Calu3 (cell line): ENCODE data around the gene FNTB. TPM values are rescaled to one million over a fixed set of nuclear protein-coding genes. Genes with fewer than 3 reads are reported as not detected.

Source experiments
- BruUV-seq: library from RNA; stranded (reverse); fragments of 400-500 nt; replicated peaks from 2 replicates; lab custom pipeline; 2021; lab: Mats Ljungman, UMichigan
- CTCF ChIA-PET: fragments of 300-600 bp; sonication (Branson Sonifier 250); formaldehyde crosslinking; loops from one replicate; lab custom pipeline; 2022; ENCODE audit warnings: antibody characterized with exemption; lab: Charles Lee
- DNase-seq: peaks from one replicate; pipeline ENCODE4 v3.0.0; 2022
- H3K27ac Mint-ChIP-seq: one replicate; pipeline ENCODE4 v1.8.0; 2022; ENCODE audit warnings: mixed read lengths; ENCODE audit not compliant: unreplicated experiment
- H3K27me3 Mint-ChIP-seq: one replicate; pipeline ENCODE4 v1.8.0; 2022; ENCODE audit warnings: mixed read lengths; ENCODE audit not compliant: unreplicated experiment
- H3K36me3 Mint-ChIP-seq: one replicate; pipeline ENCODE4 v1.8.0; 2022; ENCODE audit warnings: mild to moderate bottlenecking, moderate library complexity, mixed read lengths; ENCODE audit not compliant: insufficient read depth, unreplicated experiment
- H3K4me1 Mint-ChIP-seq: one replicate; pipeline ENCODE4 v1.8.0; 2022; ENCODE audit warnings: mild to moderate bottlenecking, low read depth, mixed read lengths; ENCODE audit not compliant: unreplicated experiment
- H3K4me3 Mint-ChIP-seq: one replicate; pipeline ENCODE4 v1.8.0; 2022; ENCODE audit warnings: mild to moderate bottlenecking, low read depth, moderate library complexity, mixed read lengths; ENCODE audit not compliant: unreplicated experiment
- H3K9me3 Mint-ChIP-seq: one replicate; pipeline ENCODE4 v1.8.0; 2022; ENCODE audit warnings: low read depth, mixed read lengths; ENCODE audit not compliant: unreplicated experiment
- intact Hi-C: fragments of 100-400 bp; cut with micrococcal nuclease; formaldehyde crosslinking; loops from one replicate; pipeline ENCODE4 v1.10.0; 2022; ENCODE audit not compliant: unreplicated experiment
- total RNA-seq: library from RNA; stranded (reverse); gene quantifications from 2 replicates; pipeline ENCODE4 v1.2.3, GENCODE V29; 2022
- TF ChIP-seq, protein P1 (sequence below): fragments of 200-600 bp; IDR thresholded peaks from one replicate; pipeline ENCODE4 v1.8.0; 2022; ENCODE audit warnings: antibody characterized with exemption; ENCODE audit not compliant: unreplicated experiment

Gene FNTB
- total RNA-seq, 1 experiment from 2014 or later: 15.0 TPM

- peaks cover 58% of the 10 kb centered on the region for H3K36me3 Mint-ChIP-seq
- TF ChIP-seq, protein P1, sequence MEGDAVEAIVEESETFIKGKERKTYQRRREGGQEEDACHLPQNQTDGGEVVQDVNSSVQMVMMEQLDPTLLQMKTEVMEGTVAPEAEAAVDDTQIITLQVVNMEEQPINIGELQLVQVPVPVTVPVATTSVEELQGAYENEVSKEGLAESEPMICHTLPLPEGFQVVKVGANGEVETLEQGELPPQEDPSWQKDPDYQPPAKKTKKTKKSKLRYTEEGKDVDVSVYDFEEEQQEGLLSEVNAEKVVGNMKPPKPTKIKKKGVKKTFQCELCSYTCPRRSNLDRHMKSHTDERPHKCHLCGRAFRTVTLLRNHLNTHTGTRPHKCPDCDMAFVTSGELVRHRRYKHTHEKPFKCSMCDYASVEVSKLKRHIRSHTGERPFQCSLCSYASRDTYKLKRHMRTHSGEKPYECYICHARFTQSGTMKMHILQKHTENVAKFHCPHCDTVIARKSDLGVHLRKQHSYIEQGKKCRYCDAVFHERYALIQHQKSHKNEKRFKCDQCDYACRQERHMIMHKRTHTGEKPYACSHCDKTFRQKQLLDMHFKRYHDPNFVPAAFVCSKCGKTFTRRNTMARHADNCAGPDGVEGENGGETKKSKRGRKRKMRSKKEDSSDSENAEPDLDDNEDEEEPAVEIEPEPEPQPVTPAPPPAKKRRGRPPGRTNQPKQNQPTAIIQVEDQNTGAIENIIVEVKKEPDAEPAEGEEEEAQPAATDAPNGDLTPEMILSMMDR: no peak
- no peak overlapping the region for H3K4me3 Mint-ChIP-seq
- no peaks in the 10 kb centered on the region for H3K27me3 Mint-ChIP-seq
- H3K4me1 Mint-ChIP-seq: peaks cover 51% of the 10 kb centered on the region
- BruUV-seq: no TSS peak
- peak overlapping the region; percentile 61 for H3K27ac Mint-ChIP-seq
- intact Hi-C loops: loop anchor here (2.0 kb wide), 1 partner anchor 43 kb away; the partner anchor contains the start of gene FNTB
- no peaks in the 10 kb centered on the region for H3K9me3 Mint-ChIP-seq
- no peak for DNase-seq
- CTCF ChIA-PET: interaction anchor here (1.1 to 1.2 kb wide), 2 partner anchors 13 to 76 kb away, joined by 3 read pairs; no protein-coding TSS in a partner anchor
Measured at GRCh38 chr14:64943556-64943955, 43.1 kb upstream of the FNTB start.

GRCh38 chr14:64944041-64944440, 42.7 kb upstream of the FNTB start:
- no TSS peak for BruUV-seq
- Mint-ChIP-seq H3K9me3 (no peaks in the 10 kb centered on the region), H3K4me1 (peaks cover 46% of the 10 kb centered on the region), H3K36me3 (peaks cover 53% of the 10 kb centered on the region), H3K27me3 (no peaks in the 10 kb centered on the region), H3K27ac (peak overlapping the region; percentile 33), H3K4me3 (no peak overlapping the region)
- TF ChIP-seq, protein P1: no peak
- no peak for DNase-seq
- CTCF ChIA-PET: no interaction called here
- intact Hi-C loops: no loop called here

GRCh38 chr14:64944861-64945260, 41.8 kb upstream of the FNTB start:
- no peak for DNase-seq
- Mint-ChIP-seq H3K27ac (peak overlapping the region; percentile 8), H3K36me3 (peaks cover 45% of the 10 kb centered on the region), H3K4me1 (peaks cover 38% of the 10 kb centered on the region), H3K27me3 (no peaks in the 10 kb centered on the region), H3K9me3 (no peaks in the 10 kb centered on the region), H3K4me3 (no peak overlapping the region)
- TF ChIP-seq, protein P1: no peak
- intact Hi-C loops: no loop called here
- CTCF ChIA-PET: no interaction called here
- BruUV-seq: no TSS peak

- no TSS peak for BruUV-seq
- CTCF ChIA-PET: no interaction called here
- H3K4me3 Mint-ChIP-seq: no peak overlapping the region
- H3K9me3 Mint-ChIP-seq: no peaks in the 10 kb centered on the region
- peak overlapping the region; percentile 8 for H3K27ac Mint-ChIP-seq
- H3K27me3 Mint-ChIP-seq: no peaks in the 10 kb centered on the region
- TF ChIP-seq, protein P1: no peak
- no peak for DNase-seq
- intact Hi-C loops: no loop called here
- H3K4me1 Mint-ChIP-seq: peaks cover 30% of the 10 kb centered on the region
- H3K36me3 Mint-ChIP-seq: peaks cover 38% of the 10 kb centered on the region
Measured at GRCh38 chr14:64945431-64946178, 41.1 kb upstream of the FNTB start.
